Sigmoid colon (tissue), 4 donors: Measurements from ENCODE around the gene DCLRE1C.

Source experiments
- POLR2A ChIP-seq, 2 donors: fragments of 450-650 bp; IDR thresholded peaks; one replicate each; pipeline ENCODE4 v1.6.1; 2016; ENCODE audit warnings: antibody characterized with exemption in 2 of 2, mild to moderate bottlenecking in 2 of 2, moderate library complexity in 2 of 2
- POLR2AphosphoS5 ChIP-seq, 4 donors: sonication (generic); formaldehyde crosslinking; IDR thresholded peaks; one replicate each; pipeline ENCODE4 v1.6.1; 2017; ENCODE audit warnings: antibody characterized with exemption in 4 of 4
- TF ChIP-seq, protein P1 (sequence below), 4 experiments: fragments of 450-650 bp in 3 of 4; fragments of 200-600 bp in 1 of 4; IDR thresholded peaks; one replicate each; pipeline ENCODE4 v1.5.1; 2016 to 2019; ENCODE audit warnings: antibody characterized with exemption in 4 of 4, mild to moderate bottlenecking in 3 of 4, moderate library complexity in 2 of 4

DNA sequence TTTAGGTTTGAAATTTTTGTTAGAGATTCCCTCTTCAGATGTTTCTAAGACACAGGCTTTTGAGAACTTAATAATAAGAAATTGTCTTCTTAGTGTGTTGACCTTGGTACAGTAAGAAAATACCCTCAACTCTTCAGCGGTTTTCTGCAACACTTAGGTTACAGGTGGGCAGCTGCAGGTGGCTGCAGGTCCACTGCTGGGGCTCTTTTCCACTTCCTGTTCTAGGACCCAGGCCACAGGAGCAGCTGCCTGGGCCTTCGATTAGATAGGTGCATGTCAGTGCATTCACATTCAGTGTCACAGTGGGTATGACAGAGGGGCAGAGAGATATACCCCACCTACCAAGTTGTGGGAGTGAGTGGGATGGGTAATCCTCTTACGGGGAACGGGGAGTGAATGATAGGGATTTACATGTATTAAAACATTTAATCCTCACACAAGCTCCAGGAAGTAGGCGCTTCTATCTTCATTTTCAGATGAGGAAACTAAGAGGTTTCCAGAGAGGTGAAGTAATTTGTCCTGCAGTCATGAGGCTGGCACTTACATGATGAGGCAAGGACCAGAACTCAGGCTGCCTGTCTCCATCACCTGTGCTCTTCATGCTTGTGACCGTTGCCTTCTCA is 95.4 kb downstream of the DCLRE1C start:
- TF ChIP-seq, protein P1, sequence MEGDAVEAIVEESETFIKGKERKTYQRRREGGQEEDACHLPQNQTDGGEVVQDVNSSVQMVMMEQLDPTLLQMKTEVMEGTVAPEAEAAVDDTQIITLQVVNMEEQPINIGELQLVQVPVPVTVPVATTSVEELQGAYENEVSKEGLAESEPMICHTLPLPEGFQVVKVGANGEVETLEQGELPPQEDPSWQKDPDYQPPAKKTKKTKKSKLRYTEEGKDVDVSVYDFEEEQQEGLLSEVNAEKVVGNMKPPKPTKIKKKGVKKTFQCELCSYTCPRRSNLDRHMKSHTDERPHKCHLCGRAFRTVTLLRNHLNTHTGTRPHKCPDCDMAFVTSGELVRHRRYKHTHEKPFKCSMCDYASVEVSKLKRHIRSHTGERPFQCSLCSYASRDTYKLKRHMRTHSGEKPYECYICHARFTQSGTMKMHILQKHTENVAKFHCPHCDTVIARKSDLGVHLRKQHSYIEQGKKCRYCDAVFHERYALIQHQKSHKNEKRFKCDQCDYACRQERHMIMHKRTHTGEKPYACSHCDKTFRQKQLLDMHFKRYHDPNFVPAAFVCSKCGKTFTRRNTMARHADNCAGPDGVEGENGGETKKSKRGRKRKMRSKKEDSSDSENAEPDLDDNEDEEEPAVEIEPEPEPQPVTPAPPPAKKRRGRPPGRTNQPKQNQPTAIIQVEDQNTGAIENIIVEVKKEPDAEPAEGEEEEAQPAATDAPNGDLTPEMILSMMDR (IDR thresholded peaks at IDR 0.05), result no peak
- TF ChIP-seq POLR2A (IDR thresholded peaks at IDR 0.05), result no peak
- no peak for TF ChIP-seq POLR2AphosphoS5 (IDR thresholded peaks at IDR 0.05)
